SW480 (cell line): Measurements from ENCODE around the gene MRPS23.

Source experiments
- DNase-seq: peaks from one replicate; pipeline ENCODE4 v3.0.0-alpha.2; 2016; ENCODE audit warnings: low spot score

The MRPS23 gene

GRCh38 chr17:57794841-57795240, 55.0 kb downstream of the MRPS23 start:
- DNase-seq: no peak

DNA sequence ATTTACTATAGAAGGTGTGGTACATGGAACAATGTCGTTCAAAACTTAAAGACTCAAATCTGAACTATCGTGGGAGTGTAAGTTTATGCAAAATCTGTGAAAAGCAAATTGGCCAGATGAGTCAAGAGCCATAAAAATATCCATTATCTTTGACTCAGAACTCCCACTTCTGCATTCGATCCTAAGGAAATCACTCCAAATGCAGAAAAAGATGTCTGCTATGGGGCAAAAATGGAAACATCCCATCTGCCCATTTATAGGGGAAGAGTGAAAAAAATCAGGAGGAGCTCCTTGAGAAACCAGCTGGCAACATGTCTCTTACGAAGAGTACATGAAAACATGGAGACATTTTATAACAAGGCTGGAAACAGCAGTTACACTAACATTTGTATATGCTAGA, 61.1 kb downstream of the MRPS23 start:
- no peak for DNase-seq

DNA sequence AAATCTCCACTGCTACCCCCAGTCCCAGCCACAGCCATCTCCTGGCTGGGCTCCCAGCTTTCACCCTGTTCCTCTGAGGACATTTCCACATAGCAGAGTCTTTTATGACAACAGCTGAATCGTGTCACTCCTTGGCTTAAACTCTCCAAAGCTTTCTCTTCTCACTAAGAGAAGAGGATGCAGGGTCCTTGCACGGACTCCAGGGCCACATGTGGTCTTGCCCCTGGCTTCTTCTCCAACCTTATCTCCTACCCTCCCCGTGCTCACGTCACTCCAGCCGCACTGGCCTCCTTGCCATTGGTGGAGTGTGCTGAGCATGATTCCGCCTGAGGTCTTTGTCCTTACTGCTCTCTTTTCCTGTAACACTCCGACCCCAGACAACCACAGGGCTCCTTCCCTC, 64.8 kb downstream of the MRPS23 start:
- DNase-seq: no peak
